NCI-H146 treated with DMSO at 0.1 percent for 48 hours (cell line): ENCODE measurements around the gene DTNBP1.
A peak's percentile ranks its signal among the peaks of the same experiment; 100 is the strongest.

Source experiments
- DNase-seq: peaks from one replicate; lab custom pipeline; 2025; ENCODE audit not compliant: unreplicated experiment; lab: John Stamatoyannopoulos, UW

The DTNBP1 gene

GRCh38 chr6:15504581-15505350, 158.1 kb downstream of the DTNBP1 start:
- peak; percentile 32 for DNase-seq

- no peak for DNase-seq
These were observed 158.8 kb downstream of the DTNBP1 start for GRCh38 chr6:15504040-15504495.

GRCh38 chr6:15503346-15503680, 159.5 kb downstream of the DTNBP1 start:
- DNase-seq, result no peak

- no peak for DNase-seq
These were observed 160.1 kb downstream of the DTNBP1 start for GRCh38 chr6:15502446-15503345.

GRCh38 chr6:15501826-15502445, 160.9 kb downstream of the DTNBP1 start:
- no peak for DNase-seq

- DNase-seq, result no peak
These were observed 161.7 kb downstream of the DTNBP1 start for GRCh38 chr6:15500901-15501825.

GRCh38 chr6:15500078-15500740, 162.6 kb downstream of the DTNBP1 start:
- no peak for DNase-seq

- no peak for DNase-seq
These were observed 163.2 kb downstream of the DTNBP1 start for GRCh38 chr6:15499591-15499990.

- no peak for DNase-seq
These were observed 163.7 kb downstream of the DTNBP1 start for GRCh38 chr6:15499125-15499524.

GRCh38 chr6:15498640-15499039, 164.2 kb downstream of the DTNBP1 start:
- DNase-seq, result no peak

- DNase-seq, result no peak
These were observed 166.3 kb downstream of the DTNBP1 start for GRCh38 chr6:15496345-15497131.

- DNase-seq, result no peak
These were observed 167.4 kb downstream of the DTNBP1 start for GRCh38 chr6:15495375-15495901.

- no peak for DNase-seq
These were observed 169.2 kb downstream of the DTNBP1 start for GRCh38 chr6:15493437-15494168.

GRCh38 chr6:15491986-15492269, 170.9 kb downstream of the DTNBP1 start:
- no peak for DNase-seq

- peak; percentile 22 for DNase-seq
These were observed 171.4 kb downstream of the DTNBP1 start for GRCh38 chr6:15491255-15491985.

- no peak for DNase-seq
These were observed 172.4 kb downstream of the DTNBP1 start for GRCh38 chr6:15490242-15491100.
